Renal cortical epithelial cell (primary cell): ENCODE results near the gene BANP. TPM values are rescaled to one million over a fixed set of nuclear protein-coding genes. Genes with fewer than 3 reads are reported as not detected.
"Not testable (repeated sequence)": the region's sequence is repeated elsewhere in the genome, so short reads cannot be mapped to it uniquely, and the experiment has no call there.

ENCODE experiments used
- DNase-seq: peaks from one replicate; pipeline ENCODE4 v3.0.0-alpha.2; 2011; ENCODE audit warnings: low read depth
- total RNA-seq: library from RNA; depleted of rRNA; stranded (reverse); fragments of >200 nt; gene quantifications from 2 replicates; pipeline ENCODE4 v1.2.3, GENCODE V29; 2014

BANP gene, protein sequence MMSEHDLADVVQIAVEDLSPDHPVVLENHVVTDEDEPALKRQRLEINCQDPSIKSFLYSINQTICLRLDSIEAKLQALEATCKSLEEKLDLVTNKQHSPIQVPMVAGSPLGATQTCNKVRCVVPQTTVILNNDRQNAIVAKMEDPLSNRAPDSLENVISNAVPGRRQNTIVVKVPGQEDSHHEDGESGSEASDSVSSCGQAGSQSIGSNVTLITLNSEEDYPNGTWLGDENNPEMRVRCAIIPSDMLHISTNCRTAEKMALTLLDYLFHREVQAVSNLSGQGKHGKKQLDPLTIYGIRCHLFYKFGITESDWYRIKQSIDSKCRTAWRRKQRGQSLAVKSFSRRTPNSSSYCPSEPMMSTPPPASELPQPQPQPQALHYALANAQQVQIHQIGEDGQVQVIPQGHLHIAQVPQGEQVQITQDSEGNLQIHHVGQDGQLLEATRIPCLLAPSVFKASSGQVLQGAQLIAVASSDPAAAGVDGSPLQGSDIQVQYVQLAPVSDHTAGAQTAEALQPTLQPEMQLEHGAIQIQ
- 15.8 and 27.9 TPM in 2 replicates for total RNA-seq

DNA sequence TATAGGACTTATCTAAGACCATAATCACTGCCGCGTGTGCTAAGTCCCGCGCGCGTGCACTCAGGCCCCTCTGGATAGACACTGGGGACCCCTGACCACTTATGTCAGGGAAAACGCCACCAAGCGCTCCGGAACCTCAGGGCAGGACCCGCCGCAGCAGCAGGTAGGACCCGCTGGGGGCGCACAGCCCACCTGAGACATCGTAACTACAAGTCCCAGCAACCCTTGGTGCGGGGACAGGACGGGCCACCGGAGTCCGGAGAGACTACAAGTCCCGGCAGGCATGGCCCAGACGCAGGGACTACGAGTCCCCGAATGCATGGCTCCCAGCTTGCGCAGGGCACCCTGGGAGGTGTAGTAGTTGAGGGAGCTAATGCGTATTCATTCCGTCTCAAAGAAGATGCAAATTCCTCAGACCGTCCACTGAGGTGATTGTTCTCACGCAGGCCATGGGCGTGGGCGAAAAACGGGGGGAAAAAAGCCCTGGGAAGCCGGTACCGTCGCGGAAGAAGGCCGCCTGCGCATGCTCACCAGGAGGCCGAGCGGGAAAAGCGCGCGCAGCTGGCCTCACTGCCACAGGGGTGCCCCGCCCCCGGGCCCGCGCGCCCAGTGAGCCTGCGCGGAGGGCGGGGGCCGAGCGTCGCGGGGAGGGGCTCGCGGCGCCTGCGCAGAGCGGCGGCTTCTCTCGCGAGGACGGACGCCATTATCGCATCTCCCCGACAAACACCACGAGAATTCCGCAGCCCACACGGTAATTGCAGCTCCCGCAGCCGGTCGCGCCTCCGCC is at the start of gene BANP:
Gene BANP, plus strand, starts transcription at position 670 of the 787 bp plus-strand sequence. CDS start 23,682 bp downstream, outside the sequence.
- peak; percentile 97 for DNase-seq

DNA sequence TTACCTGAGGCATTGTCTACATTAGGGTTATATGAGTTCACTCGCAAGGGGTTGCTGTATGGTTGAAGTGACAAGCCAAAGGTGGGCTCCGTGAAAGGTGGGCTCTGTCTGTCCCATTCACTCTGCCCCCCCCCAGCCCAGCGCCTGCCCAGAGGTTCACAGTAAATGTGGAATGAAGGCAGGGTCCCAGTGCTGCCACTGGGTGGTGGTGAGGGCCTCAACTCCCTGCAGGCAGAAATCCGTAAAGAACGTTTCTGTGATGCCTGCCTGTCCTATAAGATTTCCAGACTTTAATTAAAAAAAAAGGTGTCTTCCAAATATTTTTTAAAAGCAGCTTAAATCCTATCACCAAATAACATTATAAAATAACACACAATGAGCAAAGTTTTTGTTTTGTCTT is 46.3 kb upstream of the BANP start:
- not testable (repeated sequence) for DNase-seq

DNA sequence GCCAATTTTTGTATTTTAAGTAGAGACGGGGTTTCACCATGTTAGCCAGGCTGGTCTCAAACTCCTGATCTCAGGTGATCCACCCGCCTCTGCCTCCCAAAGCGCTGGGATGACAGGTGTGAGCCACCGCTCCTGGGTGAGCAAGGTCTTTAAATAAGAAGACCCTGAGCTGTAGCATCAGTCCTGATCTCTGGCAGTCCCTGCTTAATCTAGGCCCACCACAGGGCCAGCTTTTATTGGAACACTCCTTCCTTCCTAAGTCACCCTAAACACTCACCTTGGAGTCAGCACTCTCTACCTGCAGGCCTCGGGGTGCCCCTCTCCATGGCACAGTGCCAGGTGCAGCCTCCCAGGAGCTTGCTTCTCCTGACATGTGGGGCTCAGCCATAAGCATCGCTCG is 45.7 kb upstream of the BANP start:
- not testable (repeated sequence) for DNase-seq

DNA sequence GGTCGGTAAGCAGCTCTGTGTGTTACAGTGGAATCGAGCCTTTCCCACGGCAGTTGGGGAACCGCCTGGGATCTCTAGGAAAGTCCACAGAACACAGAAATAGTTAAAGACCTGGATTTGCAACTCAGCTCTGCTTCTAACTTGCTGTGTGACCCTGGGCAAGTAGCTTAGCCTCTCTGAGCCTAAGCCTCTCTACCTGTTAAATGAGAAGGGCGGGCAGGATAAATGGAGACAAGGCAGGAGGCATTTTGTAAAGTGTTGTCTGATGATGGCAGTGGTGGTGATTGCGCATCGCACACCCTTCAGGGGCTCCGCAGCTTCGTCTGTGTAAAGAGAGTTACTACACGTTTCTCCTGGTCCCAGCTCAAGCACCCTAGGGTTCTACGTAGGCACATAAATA is 43.1 kb upstream of the BANP start:
- not testable (repeated sequence) for DNase-seq

DNA sequence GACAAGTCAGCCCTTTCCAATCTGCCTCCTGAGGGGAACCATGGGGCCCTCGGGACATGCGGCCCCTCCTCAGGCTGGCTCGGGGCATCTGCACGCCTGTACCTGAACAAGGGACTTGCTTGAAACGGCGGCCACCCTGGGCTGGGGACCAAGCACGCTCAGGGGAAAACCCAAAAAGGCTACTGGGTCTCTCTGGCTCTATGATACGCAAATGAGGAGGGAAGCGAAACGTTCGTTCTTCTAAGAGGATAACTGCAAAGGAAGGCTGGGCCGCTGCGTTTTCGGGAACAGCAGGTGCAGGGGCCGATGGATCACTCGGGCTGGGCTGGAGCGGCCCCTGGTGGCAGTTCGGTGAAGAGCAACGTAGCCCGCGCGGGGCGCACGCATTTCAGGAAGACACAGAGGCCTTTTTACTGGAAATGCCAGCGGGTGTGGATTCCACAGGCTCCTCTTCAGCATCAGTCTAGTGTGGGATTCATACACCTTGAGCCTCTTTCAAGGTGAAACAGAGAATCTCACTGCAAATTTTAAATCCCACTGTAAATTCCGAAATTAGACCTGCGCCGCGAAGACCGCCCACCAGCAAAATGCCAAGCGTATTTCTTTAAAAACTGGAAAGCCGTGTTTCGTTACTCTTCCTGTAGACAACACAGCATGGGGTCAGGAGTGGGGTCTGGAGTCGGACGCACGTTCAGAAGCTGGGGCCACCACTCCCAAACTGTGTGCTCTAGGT is 41.9 kb upstream of the BANP start:
- peak; percentile 5 for DNase-seq

DNA sequence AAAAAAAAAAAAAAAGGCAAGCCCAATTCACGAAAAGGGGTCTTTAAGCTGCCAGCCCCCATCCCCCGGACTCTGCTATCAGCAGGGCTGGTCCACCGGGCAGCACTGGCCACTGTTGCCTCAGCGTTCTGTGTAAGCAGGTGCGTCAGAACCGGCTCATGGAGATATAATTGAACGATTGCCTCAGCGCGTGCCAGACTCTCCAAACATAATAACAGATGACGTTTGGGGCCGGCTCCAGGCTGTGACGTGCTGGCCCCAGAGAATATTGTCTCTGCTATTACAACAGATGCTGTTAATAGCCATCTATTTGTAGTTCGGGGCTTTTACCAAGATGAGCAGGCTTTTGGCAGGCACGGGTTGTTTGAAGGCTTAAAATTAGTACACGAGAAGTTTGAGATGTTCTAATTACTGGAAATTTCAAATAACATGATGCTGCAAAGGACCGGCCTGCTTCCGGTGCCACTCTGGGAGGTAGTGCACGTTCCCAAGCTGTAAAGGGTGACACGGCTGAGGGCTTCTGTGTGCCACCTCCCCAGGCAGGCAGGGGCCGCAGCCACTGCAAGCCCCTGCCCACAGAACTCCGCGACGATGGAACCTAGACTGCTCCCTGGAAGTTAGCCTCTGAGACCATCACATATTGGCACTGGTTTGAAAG is 40.0 kb upstream of the BANP start:
- DNase-seq = not testable (repeated sequence)

DNA sequence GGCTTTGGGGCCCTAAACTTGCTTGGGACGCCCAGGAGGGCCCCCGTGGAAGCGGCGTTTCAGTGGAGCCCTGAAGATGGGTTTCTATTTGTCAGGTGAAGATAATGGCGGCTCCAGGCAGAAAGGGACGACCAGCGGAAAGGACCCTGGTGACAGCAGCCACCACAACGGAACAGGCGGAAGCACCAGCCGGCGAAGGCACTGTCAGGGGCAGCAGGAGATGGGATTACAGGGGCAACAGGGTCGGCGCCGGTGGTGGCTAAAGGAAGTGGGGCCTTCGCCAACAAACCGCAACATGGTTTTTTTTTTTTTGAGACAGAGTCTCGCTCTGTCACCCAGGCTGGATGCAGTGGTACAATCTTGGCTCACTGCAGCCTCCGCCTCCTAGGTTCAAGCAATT is 38.5 kb upstream of the BANP start:
- DNase-seq = not testable (repeated sequence)

DNA sequence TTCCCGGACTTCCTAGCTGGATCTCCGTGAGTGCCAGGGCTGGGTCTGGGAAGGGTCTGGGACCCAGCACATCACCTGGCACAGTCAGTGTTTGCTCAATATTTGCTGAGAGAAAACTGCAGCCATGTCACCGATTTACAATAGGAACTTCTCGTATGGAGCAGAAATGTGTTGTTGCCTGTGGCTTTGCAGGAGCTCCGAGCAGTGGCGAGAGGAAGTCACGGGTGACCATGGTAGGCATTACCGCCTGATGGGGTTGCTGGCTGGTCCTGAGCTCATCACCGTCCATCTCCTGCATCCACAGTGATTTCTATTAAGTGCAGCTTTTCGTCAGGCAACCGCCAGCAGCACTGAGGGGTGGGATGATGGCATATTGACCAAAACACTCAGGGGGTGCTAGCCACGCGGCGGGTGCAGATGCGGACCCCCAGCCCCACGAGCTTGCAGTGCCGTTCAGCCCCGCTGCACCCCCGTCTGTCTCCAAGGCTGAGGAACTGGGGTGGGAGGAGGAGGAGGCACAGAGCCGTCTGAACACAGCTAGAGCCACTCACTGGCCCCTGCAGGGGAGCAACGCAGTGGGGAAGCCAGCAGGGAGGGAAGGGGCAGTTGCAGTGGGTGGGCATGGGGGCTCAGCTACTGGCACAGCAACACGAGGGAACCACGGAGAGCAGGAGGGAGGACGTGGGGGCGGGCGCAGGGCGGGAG is 37.1 kb upstream of the BANP start:
- not testable (repeated sequence) for DNase-seq

DNA sequence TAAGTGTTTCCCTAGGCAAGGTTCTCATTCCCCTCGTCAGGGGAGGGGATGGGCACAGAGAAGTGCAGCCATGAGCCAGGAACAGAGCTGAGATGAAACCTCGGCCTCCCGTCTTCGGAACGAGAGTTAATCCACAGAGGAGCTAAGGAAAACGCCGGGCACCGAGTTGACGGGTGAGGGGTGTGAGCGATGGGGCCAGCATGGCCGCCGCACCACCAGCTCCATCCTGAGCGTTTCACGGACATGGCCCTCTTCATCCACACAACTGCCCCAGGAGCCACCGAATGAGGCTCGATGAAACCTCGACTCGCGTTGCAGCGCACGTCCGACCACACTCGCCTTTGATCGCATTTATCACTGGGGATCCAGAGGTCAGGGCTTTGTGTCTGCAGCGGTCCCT is 36.4 kb upstream of the BANP start:
- no peak for DNase-seq

DNA sequence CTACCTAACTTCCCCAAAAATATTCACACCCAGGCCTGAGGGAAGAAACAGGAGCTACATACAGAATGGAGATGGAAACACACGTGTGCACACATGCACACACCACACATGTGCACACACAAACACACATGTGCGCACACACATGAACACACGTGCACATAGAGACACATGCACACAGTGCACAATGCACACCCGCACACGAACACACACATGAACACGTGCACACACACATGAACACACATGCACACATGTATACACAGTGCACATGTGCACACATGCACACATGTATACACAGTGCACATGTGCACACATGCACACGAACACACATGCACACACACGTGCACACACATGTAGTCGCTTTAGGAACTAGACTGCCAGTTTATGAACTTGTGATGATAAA is 33.7 kb upstream of the BANP start:
- DNase-seq = no peak

DNA sequence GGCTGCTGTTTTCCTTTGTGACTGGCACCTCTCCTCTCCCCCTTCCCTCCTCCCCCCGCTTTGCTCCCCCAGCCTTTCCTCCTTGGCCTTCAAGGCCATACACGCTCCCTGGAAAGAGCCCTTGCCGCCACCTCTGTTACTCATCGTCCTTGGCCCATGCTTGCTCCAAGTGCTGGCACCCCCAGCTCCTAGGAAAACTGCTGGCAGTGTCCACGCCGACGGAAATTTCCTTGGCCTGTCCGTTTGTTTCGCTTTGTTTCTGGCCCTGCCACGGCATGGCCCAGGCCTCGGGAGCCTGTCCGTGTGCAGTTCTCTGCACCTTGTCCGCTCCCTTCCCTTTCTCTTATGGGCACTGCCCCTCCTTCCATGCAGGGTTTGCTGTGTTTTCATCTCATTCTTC is 32.9 kb upstream of the BANP start:
- no peak for DNase-seq

DNA sequence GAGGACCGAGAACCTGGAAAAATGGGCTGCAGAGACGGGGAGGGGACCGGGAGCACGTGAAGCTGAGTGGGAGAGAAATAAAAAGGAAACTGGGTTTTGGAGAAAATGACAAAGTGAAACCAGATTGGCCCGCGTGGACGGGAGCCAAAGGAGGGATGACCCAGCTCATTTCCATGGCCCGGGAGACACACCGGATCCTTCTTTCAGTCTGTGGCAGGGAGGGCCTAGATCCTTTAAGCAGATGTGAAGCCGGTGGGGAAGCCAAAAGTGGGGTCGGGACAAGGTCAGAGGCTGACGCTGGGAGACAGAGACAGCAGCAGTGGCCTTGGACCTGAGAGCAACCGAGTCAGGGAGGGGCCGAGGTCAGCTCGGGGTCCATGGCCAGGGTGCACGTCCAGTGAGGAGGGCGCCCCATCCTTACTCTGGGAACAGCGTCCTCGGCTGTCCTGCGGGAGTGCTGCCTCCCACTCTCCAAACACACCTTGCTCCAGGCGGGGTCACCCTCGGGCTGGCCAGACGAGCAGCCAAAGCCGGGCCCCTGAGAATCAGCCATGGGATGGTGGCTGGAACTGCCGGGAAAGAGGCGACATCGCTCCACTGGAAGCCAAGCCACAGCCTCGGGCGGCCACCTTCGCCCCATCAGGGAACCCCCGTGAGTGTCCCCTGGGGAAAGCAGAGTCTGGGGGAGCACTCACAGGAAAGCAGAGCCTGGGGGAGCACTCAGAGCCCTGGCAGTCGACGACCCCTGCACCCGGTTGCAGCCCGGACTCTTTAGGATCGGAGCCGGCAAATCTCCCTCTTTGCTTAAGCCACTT is 32.2 kb upstream of the BANP start:
- DNase-seq = no peak

DNA sequence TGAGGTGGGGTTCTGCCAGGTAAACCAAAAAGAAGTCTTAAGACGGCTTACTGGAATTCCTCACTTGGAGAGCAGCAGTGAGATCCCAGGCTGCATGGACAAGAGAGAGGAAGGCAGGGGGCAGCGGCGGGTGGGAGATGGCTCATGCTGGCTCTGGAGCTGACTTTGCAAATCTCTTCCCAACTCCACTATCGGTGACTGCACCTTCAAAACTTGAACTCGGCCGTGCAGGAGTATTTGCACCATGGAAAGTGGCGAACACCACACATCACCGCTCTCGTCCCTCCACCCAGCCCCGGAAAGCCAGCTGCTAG is 31.6 kb upstream of the BANP start:
- no peak for DNase-seq

DNA sequence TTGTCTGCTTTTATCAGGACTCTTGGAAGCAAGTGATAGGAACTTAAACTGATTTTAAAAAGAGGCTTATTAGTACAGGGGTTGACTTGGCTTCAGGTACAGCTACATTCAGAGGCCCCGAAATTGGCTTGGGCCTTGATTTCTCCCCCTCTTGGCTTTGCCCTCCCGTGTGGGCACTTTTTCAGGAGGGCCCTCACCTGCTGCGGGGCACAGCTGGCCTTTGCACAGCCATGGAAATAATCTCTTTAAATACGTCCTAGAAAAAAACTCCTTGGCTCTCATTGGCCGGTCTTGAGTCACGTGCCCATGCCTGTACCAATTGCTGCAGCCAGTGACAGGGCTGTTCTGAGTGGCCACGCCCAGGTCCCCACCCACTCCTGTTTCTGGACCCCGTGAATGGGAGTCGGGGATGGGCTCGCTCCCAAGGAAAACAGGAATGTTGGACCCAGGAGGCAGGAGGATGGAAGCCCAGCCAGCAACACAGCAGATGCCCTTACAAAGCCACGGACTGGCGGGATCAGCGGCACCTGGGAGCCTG is 29.9 kb upstream of the BANP start:
- DNase-seq = no peak

DNA sequence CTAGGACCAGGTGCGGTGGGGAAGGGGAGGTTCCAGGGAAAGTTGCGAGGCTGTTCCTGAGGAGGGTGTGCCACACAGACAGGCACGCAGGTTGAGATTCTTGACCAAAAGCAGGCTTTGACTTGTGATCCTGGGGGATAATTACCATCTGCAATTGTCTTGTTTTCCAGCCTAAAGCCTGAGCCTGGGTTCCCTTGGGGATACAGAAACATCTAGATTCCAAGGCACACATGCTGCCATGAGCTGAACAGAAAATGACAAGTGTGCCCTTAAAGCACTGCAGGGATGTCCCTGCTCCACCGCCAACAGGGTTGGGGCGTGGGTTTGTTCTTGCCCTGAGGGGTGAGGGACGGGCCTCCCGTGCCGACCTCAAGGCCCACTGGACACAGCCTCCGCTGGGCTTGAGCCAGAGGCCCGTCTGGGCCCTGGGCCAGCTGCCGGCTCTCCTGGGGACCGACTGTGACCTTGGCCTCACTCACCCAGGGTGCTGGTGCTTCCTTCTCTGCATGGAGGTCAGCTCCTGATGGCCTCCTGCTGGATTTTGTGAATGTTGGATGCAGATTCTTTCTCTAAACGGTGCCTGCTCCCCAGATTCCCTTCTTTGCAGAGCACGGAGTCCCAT is 28.9 kb upstream of the BANP start:
- DNase-seq = no peak

DNA sequence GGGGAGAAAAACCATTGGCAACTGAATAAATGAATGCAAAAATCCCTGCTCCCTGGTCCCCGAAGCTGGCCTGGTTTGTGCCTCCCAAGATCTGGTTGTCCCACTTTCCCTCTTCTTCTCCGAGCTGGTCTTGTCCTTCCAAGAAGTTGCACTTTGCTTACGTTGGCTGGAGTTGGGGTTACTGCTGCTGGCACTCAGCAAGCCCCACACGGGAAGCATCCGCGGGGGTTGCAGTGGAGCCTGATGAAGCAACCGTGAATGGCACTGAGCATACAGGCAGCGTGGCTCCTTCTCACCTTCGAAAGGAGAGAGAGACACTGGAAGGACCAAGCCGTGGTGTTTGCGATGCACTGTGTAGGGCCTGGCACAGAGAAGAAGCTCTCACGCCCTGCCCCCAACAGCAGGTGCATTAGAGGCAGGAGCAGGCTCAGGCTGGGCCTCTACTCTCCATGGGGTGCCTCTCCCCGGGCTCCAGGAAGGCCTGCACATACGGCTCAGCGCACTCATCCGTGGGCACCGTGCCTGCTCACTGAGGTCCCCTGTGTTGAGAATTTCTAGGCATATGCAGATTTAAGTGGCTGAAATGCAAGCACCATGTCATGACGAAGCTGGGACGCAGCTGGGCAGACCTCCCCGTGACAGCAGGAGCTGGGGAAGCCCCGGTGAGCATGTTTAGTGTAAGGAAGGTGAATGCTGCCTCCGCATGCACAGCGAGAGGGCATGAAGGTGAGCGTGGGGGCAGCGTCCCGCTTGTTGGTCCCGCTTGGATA is 27.0 kb upstream of the BANP start:
- peak; percentile 65 for DNase-seq

DNA sequence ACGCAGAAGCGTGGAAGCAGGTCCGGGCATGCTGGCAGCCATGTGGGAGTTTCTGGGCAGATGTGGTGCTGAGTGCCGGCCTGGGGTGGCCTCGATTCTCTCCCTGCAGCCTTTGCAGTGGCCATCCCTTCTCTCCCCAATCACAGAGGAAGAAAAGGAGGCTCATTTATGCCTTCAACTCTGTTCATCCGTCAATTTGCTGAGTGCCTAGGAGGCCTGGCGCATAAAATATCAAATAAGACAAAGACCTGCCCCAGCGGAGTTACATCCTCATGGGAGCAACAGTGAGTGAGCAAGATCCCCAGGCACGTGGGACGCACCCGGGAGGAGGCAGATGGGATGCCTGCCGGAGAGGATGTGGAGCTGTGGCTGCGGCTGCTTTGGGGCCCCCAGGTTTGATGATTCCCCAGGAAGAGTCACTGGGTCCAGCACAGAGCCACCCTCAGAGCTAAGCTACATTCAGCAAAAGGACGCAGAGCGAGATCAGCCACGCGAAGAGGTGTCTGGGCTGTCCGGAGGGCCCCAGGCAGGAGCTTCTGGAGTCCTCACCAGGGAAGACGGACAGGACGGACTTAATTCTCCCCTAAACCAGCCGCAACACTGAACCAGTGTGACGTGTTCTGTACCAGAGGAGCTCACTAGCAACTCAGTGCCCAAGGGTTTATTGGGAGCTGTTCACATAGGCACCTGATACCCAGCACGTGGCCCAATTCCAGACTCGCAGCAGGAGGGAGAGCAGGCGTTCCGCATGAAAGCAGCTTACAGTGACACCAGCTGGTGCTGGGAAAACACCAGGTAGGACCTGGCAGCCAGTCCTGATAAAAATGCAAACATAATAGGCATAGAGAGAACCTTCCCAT is 26.2 kb upstream of the BANP start:
- peak; percentile 91 for DNase-seq
